HCT116 (cell line): Measurements from ENCODE around the gene CDH5. TPM values are rescaled to one million over a fixed set of nuclear protein-coding genes. Genes with fewer than 3 reads are reported as not detected.

Experiments used
- ATAC-seq: fragments of 200-7000 bp; cut with Tn5 transposase; 2 replicates; pipeline ENCODE4 v1.9.1; 2020; ENCODE audit warnings: mild to moderate bottlenecking, moderate library complexity
- BruUV-seq: library from RNA; stranded (reverse); fragments of 400-500 nt; replicated peaks from 2 replicates; lab custom pipeline; 2021; lab: Mats Ljungman, UMichigan
- CTCF ChIA-PET: fragments of 300-600 bp; sonication (Branson Sonifier 250); formaldehyde crosslinking; loops from one replicate; lab custom pipeline; 2021; ENCODE audit warnings: antibody characterized with exemption; lab: Charles Lee
- POLR2A ChIA-PET: fragments of 300-600, 350-600 bp; sonication (Branson Sonifier 250); formaldehyde crosslinking; loops from one replicate; lab custom pipeline; 2021; ENCODE audit warnings: antibody characterized with exemption; lab: Charles Lee
- RAD21 ChIA-PET, 2 experiments: fragments of 300-600 bp; sonication (Branson Sonifier 250); formaldehyde crosslinking; loops; one replicate each; lab custom pipeline; 2023; ENCODE audit warnings: low total read pairs in 2 of 2; ENCODE audit not compliant: uncharacterized antibody in 2 of 2, unreplicated experiment in 2 of 2, low non-redundant PET in 1 of 2; lab: Charles Lee
- DNase-seq: peaks from one replicate; pipeline ENCODE4 v3.0.0-alpha.2; 2010; ENCODE audit warnings: low read depth, low spot score
- H2AFZ ChIP-seq: fragments of 200-600 bp; shearing (Covaris generic), sonication (generic); 2 replicates; pipeline ENCODE4 v1.6.1; 2017; ENCODE audit warnings: low read depth, mixed run types, mixed read lengths, antibody characterized with exemption, low read length; ENCODE audit not compliant: poor library complexity, severe bottlenecking
- H3K27ac ChIP-seq: 2 replicates; pipeline ENCODE4 v1.5.1; 2012; ENCODE audit warnings: low read depth, low read length
- H3K27me3 ChIP-seq: fragments of 200-600 bp; sonication (generic); 2 replicates; pipeline ENCODE4 v1.6.1; 2016; ENCODE audit warnings: mixed run types, low read length, mixed read lengths; ENCODE audit not compliant: insufficient read depth
- H3K36me3 ChIP-seq, 2 experiments: fragments of 200-500 bp in 1 of 2; fragments of 200-600 bp in 1 of 2; sonication (Bioruptor generic) in 1 of 2; sonication (generic) in 1 of 2; 2 replicates each; pipeline versions ENCODE4 v1.5.1 to v1.6.1; 2014 to 2016; ENCODE audit warnings: low read length in 2 of 2, inconsistent platforms in 1 of 2, mixed read lengths in 1 of 2, mixed run types in 1 of 2; ENCODE audit not compliant: insufficient read depth in 2 of 2, control insufficient read depth in 1 of 2
- H3K4me1 ChIP-seq, 2 experiments: fragments of 200-600 bp in 1 of 2; sonication (generic) in 1 of 2; 2 replicates each; pipeline versions ENCODE4 v1.5.1 to v1.6.1; 2012 to 2017; ENCODE audit warnings: low read length in 2 of 2, inconsistent platforms in 1 of 2, mild to moderate bottlenecking in 1 of 2, mixed read lengths in 1 of 2, mixed run types in 1 of 2, moderate library complexity in 1 of 2; ENCODE audit not compliant: insufficient read depth in 2 of 2, control insufficient read depth in 1 of 2
- H3K4me2 ChIP-seq: fragments of 200-600 bp; sonication (generic); 2 replicates; pipeline ENCODE4 v1.6.1; 2017; ENCODE audit warnings: mixed run types, low read length, mixed read lengths
- H3K4me3 ChIP-seq, 2 experiments: fragments of 200-600 bp in 1 of 2; sonication (generic) in 1 of 2; replicated peaks in 1 of 2; 2 replicates each; pipeline ENCODE4 v1.5.1; 2011 to 2016; ENCODE audit warnings: low read length in 2 of 2, control low read depth in 1 of 2, low read depth in 1 of 2, mild to moderate bottlenecking in 1 of 2, mixed read lengths in 1 of 2, mixed run types in 1 of 2
- H3K79me2 ChIP-seq: fragments of 200-600 bp; sonication (generic); 2 replicates; pipeline ENCODE4 v1.6.1; 2017; ENCODE audit warnings: mild to moderate bottlenecking, mixed run types, low read length, moderate library complexity, mixed read lengths; ENCODE audit not compliant: insufficient read depth
- H3K9ac ChIP-seq: fragments of 200-600 bp; sonication (generic); 2 replicates; pipeline ENCODE4 v1.6.1; 2016; ENCODE audit warnings: low read length, mixed read lengths
- H3K9me2 ChIP-seq: fragments of 200-600 bp; sonication (generic), shearing (Covaris generic); 2 replicates; pipeline ENCODE4 v1.6.1; 2017; ENCODE audit warnings: mixed run types, mild to moderate bottlenecking, moderate library complexity; ENCODE audit not compliant: insufficient read depth
- H3K9me3 ChIP-seq, 2 experiments: fragments of 200-500 bp in 1 of 2; fragments of 200-600 bp in 1 of 2; sonication (Bioruptor generic) in 1 of 2; sonication (generic) in 1 of 2; 2 replicates each; pipeline ENCODE4 v1.6.1; 2014 to 2017; ENCODE audit warnings: low read length in 2 of 2, mixed read lengths in 2 of 2, inconsistent platforms in 1 of 2, low read depth in 1 of 2, mild to moderate bottlenecking in 1 of 2, mixed run types in 1 of 2, moderate library complexity in 1 of 2; ENCODE audit not compliant: control insufficient read depth in 1 of 2, insufficient read depth in 1 of 2
- H4K20me1 ChIP-seq: fragments of 200-600 bp; sonication (generic), shearing (Covaris generic); 2 replicates; pipeline ENCODE4 v1.6.1; 2017; ENCODE audit warnings: mixed run types, mild to moderate bottlenecking, moderate library complexity; ENCODE audit not compliant: insufficient read depth
- CEBPB ChIP-seq: IDR thresholded peaks from 2 replicates; pipeline ENCODE4 v1.6.1; 2012; ENCODE audit warnings: low read depth
- EGR1 ChIP-seq: IDR thresholded peaks from 2 replicates; pipeline ENCODE4 v1.6.1; 2012; ENCODE audit warnings: low read depth
- EZH2 ChIP-seq: fragments of 200-600 bp; sonication (generic); IDR thresholded peaks from 2 replicates; pipeline ENCODE4 v1.6.1; 2017; ENCODE audit warnings: antibody characterized with exemption, mixed run types
- EZH2phosphoT487 ChIP-seq: fragments of 200-600 bp; IDR thresholded peaks from 2 replicates; pipeline ENCODE4 v1.6.1; 2018; ENCODE audit warnings: antibody characterized with exemption, borderline replicate concordance
- JUND ChIP-seq: IDR thresholded peaks from 2 replicates; pipeline ENCODE4 v1.6.1; 2012
- POLR2AphosphoS5 ChIP-seq: IDR thresholded peaks from 2 replicates; pipeline ENCODE4 v1.6.1; 2011; ENCODE audit warnings: mild to moderate bottlenecking, low read depth, low read length, moderate library complexity
- RAD21 ChIP-seq: IDR thresholded peaks from 2 replicates; pipeline ENCODE4 v1.6.1; 2012; ENCODE audit warnings: low read depth, mild to moderate bottlenecking
- SIN3A ChIP-seq: IDR thresholded peaks from 2 replicates; pipeline ENCODE4 v1.6.1; 2012; ENCODE audit warnings: low read depth
- SP1 ChIP-seq: IDR thresholded peaks from 2 replicates; pipeline ENCODE4 v1.6.1; 2012; ENCODE audit warnings: low read depth
- SRF ChIP-seq: IDR thresholded peaks from 2 replicates; pipeline ENCODE4 v1.6.1; 2012; ENCODE audit warnings: low read depth
- YY1 ChIP-seq: IDR thresholded peaks from 2 replicates; pipeline ENCODE4 v1.6.1; 2011; ENCODE audit warnings: low read length, low read depth, moderate library complexity, mild to moderate bottlenecking; ENCODE audit not compliant: insufficient replicate concordance; ENCODE audit errors: extremely low read depth
- ZFX ChIP-seq: fragments of 450-650 bp; IDR thresholded peaks from 2 replicates; pipeline ENCODE4 v1.6.1; 2017
- intact Hi-C: fragments of 100-400 bp; cut with micrococcal nuclease; formaldehyde crosslinking; loops from 2 replicates; pipeline ENCODE4 v1.10.0; 2022
- total RNA-seq: library from RNA; stranded (reverse); gene quantifications from one replicate; pipeline ENCODE4 v1.2.1, GENCODE V29; 2021; ENCODE audit not compliant: unreplicated experiment
- TF ChIP-seq, protein P1 (sequence below): IDR thresholded peaks from 2 replicates; pipeline ENCODE4 v1.6.1; 2012
- TF ChIP-seq, protein P2 (sequence below): IDR thresholded peaks from 2 replicates; pipeline ENCODE4 v1.6.1; 2012; ENCODE audit warnings: low read depth

The CDH5 gene
- total RNA-seq, 1 experiment from 2014 or later = 0.15 TPM

DNA sequence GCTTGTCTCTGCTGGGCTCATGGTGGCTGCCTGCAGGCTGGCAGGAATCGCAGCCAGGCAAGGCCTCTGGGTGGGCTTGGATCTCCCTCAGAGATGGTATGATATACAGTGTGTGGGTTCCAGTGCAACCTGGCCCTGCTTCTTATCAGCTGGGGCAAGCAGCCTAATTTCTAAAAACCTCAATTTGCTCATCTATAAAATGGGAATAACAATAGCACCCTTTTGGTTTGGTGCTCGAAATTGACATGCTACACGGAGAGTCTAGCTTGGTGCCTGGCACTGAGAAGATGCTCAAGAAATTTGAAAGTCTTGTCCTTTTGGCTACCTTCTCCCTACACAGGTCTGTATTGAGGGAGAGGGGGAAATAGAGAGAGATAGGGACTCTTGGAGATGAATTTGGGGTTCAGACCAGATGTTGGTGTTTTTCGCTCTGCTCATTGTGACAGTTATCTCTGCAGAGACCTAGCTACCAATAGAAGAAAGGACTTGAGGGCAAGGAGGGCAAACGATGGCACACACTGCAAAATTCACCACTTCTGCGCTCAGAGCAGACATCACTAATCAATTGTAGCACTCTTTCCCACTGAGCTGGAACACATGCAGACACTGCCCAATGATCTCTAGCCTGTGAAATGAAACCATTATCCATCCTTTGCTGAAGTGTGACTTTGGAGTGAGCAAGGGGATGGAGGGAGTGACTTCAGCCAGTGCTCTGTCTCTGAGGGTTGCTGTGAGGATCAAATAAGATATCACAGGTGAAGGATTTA lies 76.2 kb downstream of the CDH5 start:
- no peak for TF ChIP-seq SP1
- no peak for TF ChIP-seq CEBPB
- no peak for TF ChIP-seq SIN3A
- no peak for TF ChIP-seq SRF
- TF ChIP-seq YY1 = no peak
- TF ChIP-seq POLR2AphosphoS5 = no peak
- TF ChIP-seq, protein P1, sequence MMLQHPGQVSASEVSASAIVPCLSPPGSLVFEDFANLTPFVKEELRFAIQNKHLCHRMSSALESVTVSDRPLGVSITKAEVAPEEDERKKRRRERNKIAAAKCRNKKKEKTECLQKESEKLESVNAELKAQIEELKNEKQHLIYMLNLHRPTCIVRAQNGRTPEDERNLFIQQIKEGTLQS = no peak
- no peak for TF ChIP-seq RAD21
- no peak for TF ChIP-seq EGR1
- TF ChIP-seq EZH2phosphoT487 = no peak
- TF ChIP-seq, protein P2, sequence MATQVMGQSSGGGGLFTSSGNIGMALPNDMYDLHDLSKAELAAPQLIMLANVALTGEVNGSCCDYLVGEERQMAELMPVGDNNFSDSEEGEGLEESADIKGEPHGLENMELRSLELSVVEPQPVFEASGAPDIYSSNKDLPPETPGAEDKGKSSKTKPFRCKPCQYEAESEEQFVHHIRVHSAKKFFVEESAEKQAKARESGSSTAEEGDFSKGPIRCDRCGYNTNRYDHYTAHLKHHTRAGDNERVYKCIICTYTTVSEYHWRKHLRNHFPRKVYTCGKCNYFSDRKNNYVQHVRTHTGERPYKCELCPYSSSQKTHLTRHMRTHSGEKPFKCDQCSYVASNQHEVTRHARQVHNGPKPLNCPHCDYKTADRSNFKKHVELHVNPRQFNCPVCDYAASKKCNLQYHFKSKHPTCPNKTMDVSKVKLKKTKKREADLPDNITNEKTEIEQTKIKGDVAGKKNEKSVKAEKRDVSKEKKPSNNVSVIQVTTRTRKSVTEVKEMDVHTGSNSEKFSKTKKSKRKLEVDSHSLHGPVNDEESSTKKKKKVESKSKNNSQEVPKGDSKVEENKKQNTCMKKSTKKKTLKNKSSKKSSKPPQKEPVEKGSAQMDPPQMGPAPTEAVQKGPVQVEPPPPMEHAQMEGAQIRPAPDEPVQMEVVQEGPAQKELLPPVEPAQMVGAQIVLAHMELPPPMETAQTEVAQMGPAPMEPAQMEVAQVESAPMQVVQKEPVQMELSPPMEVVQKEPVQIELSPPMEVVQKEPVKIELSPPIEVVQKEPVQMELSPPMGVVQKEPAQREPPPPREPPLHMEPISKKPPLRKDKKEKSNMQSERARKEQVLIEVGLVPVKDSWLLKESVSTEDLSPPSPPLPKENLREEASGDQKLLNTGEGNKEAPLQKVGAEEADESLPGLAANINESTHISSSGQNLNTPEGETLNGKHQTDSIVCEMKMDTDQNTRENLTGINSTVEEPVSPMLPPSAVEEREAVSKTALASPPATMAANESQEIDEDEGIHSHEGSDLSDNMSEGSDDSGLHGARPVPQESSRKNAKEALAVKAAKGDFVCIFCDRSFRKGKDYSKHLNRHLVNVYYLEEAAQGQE = no peak
- no peak for TF ChIP-seq JUND
- TF ChIP-seq EZH2 = no peak
- no peak for TF ChIP-seq ZFX
- POLR2A ChIA-PET = interaction anchor here (1.3 kb wide), 1 partner anchor 10 kb away, joined by 3 read pairs; no protein-coding TSS in a partner anchor
- H3K9me3 ChIP-seq = no peaks in the 10 kb centered on the region
- BruUV-seq = no TSS peak
- no peaks in the 10 kb centered on the region for H3K36me3 ChIP-seq
- no peak overlapping the region for H3K27ac ChIP-seq
- H3K79me2 ChIP-seq = no peaks in the 10 kb centered on the region
- no peak for ATAC-seq
- H2AFZ ChIP-seq = no peak overlapping the region
- peaks cover 27% of the 10 kb centered on the region; the same call in 1 of the 2 replicates for H3K27me3 ChIP-seq
- intact Hi-C loops = no loop called here
- RAD21 ChIA-PET = interaction anchor here in 1 of 2 experiments (1.4 kb wide), 1 partner anchor 36 kb away, joined by 5 read pairs; no protein-coding TSS in a partner anchor
- no peak overlapping the region for H3K4me3 ChIP-seq
- H4K20me1 ChIP-seq = no peaks in the 10 kb centered on the region
- H3K4me1 ChIP-seq = 0 out of 4 replicates have a peak, but pooled peaks cover 0 to 3% of the 10 kb centered on the region in 2 experiments
- no peaks in the 10 kb centered on the region for H3K9me2 ChIP-seq
- CTCF ChIA-PET = interaction anchor here (1.5 to 1.6 kb wide), 2 partner anchors 35 to 36 kb away, joined by 3 to 13 read pairs; no protein-coding TSS in a partner anchor
- no peak overlapping the region for H3K9ac ChIP-seq
- DNase-seq = no peak
- no peak overlapping the region for H3K4me2 ChIP-seq
